ENCODE measurements around the gene NLGN1. TPM values are rescaled to one million over a fixed set of nuclear protein-coding genes. Genes with fewer than 3 reads are reported as not detected.

Gene NLGN1
- total RNA-seq, 1 experiment from 2014 or later, result 5.2 TPM

DNA sequence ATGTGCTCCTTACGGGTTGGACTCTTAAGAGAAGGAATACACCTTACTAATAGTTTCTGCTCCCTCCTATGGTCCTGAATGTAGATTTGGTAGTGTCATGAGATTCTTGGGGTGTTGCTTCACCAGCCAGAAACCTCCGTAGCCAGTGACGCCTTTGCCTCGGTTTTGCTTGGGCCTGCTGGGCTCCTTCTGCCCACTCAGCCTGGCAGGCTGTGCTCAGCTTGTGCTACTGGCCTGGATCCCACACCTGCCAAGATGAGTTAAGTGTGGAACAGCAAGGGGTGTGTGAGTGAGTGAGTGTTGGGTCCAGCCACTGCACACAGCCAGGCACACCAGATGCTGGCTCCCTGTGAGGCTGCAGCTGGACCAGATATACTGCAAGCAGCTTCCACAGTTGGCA is 560.1 kb downstream of the NLGN1 start:
- Histone ChIP-seq H3K14ac (ENCODE audit: insufficient read depth, low read length) (no peak overlapping the region), H3K27ac (ENCODE audit: insufficient read length, low read depth, low read length) (no peak overlapping the region), H3K56ac (ENCODE audit: insufficient read length, low read depth, low read length) (no peak overlapping the region), H3K23me2 (ENCODE audit: insufficient read length, low read depth, low read length, poor library complexity, severe bottlenecking) (no peaks in the 10 kb centered on the region), H2BK120ac (ENCODE audit: low read depth, low read length, poor library complexity, severe bottlenecking) (no peak overlapping the region), H3K79me1 (ENCODE audit: insufficient read depth, low read depth, low read length, poor library complexity, severe bottlenecking) (no peaks in the 10 kb centered on the region), H3K27me3 (ENCODE audit: insufficient read depth, low read length) (no peaks in the 10 kb centered on the region), H2AFZ (ENCODE audit: low read length) (no peak overlapping the region), H4K91ac (ENCODE audit: insufficient read length, low read depth, low read length) (no peak overlapping the region), H3K23ac (ENCODE audit: insufficient read length, low read depth, low read length) (no peak overlapping the region), H3K18ac (ENCODE audit: insufficient read length, low read depth, low read length) (no peak overlapping the region), H4K5ac (ENCODE audit: insufficient read length, low read depth, low read length) (no peak overlapping the region), H3K4ac (ENCODE audit: low read depth, low read length) (no peak overlapping the region), H3K79me2 (ENCODE audit: insufficient read depth, low read length) (no peaks in the 10 kb centered on the region), H3K9ac (ENCODE audit: extremely low read depth, insufficient read length, low read length) (no peak overlapping the region), H2BK5ac (ENCODE audit: insufficient read length, low read length) (no peak overlapping the region), H2BK20ac (ENCODE audit: low read depth, low read length, poor library complexity, severe bottlenecking) (no peak overlapping the region), H2BK12ac (ENCODE audit: insufficient read length, low read depth, low read length) (no peak overlapping the region), H3T11ph (ENCODE audit: low read length) (no peak overlapping the region), H3K4me1 (ENCODE audit: insufficient read depth, low read length) (no peaks in the 10 kb centered on the region), H2BK15ac (ENCODE audit: low read depth, low read length) (no peak overlapping the region), H2AK5ac (ENCODE audit: insufficient read length, low read length) (no peak overlapping the region), H3K4me2 (ENCODE audit: insufficient read depth, insufficient read length, low read length) (no peak overlapping the region), H3K9me3 (ENCODE audit: control insufficient read depth, low read depth, low read length) (peaks cover 14% of the 10 kb centered on the region), H4K20me1 (ENCODE audit: control insufficient read depth, insufficient read depth, insufficient read length) (no peaks in the 10 kb centered on the region), H4K8ac (replicated peaks; ENCODE audit: insufficient read length, low read depth, low read length) (no peak overlapping the region)
- WGBS (ENCODE audit: extremely low coverage, insufficient read length, low lambda C conversion rate), result no CpG with 5 or more reads among the region's 4 CpGs
- no peak for DNase-seq
- Mint-ChIP-seq H3K36me3 (ENCODE audit: insufficient read depth in 1 of 3, low read depth in 3 of 3) (peaks cover 2 to 8% (median 3%) of the 10 kb centered on the region in 3 experiments; a peak in 4 of 7 replicates), H3K27ac (0 out of 7 replicates have a peak overlapping the region, but pooled peaks of 1 of the 3 experiments have one; percentile 64), H3K9me3 (peaks cover 11 to 12% of the 10 kb centered on the region in 2 experiments), H3K27me3 (ENCODE audit: low read depth) (no peaks in the 10 kb centered on the region), H3K4me3 (no peak overlapping the region), H3K4me1 (peaks cover 10 to 11% of the 10 kb centered on the region in 2 experiments)
- TF ChIP-seq, protein P1, sequence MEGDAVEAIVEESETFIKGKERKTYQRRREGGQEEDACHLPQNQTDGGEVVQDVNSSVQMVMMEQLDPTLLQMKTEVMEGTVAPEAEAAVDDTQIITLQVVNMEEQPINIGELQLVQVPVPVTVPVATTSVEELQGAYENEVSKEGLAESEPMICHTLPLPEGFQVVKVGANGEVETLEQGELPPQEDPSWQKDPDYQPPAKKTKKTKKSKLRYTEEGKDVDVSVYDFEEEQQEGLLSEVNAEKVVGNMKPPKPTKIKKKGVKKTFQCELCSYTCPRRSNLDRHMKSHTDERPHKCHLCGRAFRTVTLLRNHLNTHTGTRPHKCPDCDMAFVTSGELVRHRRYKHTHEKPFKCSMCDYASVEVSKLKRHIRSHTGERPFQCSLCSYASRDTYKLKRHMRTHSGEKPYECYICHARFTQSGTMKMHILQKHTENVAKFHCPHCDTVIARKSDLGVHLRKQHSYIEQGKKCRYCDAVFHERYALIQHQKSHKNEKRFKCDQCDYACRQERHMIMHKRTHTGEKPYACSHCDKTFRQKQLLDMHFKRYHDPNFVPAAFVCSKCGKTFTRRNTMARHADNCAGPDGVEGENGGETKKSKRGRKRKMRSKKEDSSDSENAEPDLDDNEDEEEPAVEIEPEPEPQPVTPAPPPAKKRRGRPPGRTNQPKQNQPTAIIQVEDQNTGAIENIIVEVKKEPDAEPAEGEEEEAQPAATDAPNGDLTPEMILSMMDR (conservative IDR thresholded peaks at IDR 0.05), result no peak

Data from H9 (cell line).